Sigmoid colon (tissue), 7 donors: ENCODE measurements around the gene AFF2. TPM values are rescaled to one million over a fixed set of nuclear protein-coding genes. Genes with fewer than 3 reads are reported as not detected.

Experiments used
- DNase-seq: peaks from one replicate; pipeline ENCODE4 v3.0.0-alpha.2; 2019
- H3K27ac ChIP-seq, 4 donors: fragments of 200-600 bp; sonication (generic); one replicate each; pipeline ENCODE4 v1.5.1; 2016 to 2019; ENCODE audit warnings: mild to moderate bottlenecking in 1 of 4
- H3K27me3 ChIP-seq, 3 donors: fragments of 200-600 bp; sonication (generic); one replicate each; pipeline ENCODE4 v1.5.1; 2019; ENCODE audit warnings: mild to moderate bottlenecking in 1 of 3
- H3K36me3 ChIP-seq, 4 donors: fragments of 200-600 bp; sonication (generic); one replicate each; pipeline ENCODE4 v1.5.1; 2016 to 2019
- H3K4me1 ChIP-seq, 4 donors: fragments of 200-600 bp; sonication (generic); one replicate each; pipeline ENCODE4 v1.5.1; 2017 to 2019
- H3K4me3 ChIP-seq, 4 donors: fragments of 200-600 bp; sonication (generic); one replicate each; pipeline ENCODE4 v1.5.1; 2017 to 2019; ENCODE audit warnings: mild to moderate bottlenecking in 2 of 4, moderate library complexity in 1 of 4
- H3K9me3 ChIP-seq, 4 donors: fragments of 200-600 bp in 3 of 4; sonication (generic) in 3 of 4; one replicate each; pipeline versions ENCODE4 v1.5.1 to v1.6.1; 2013 to 2019
- CTCF ChIP-seq, 4 experiments: fragments of 450-650 bp in 3 of 4; fragments of 200-600 bp in 1 of 4; IDR thresholded peaks; one replicate each; pipeline ENCODE4 v1.5.1; 2016 to 2019; ENCODE audit warnings: antibody characterized with exemption in 4 of 4, mild to moderate bottlenecking in 3 of 4, moderate library complexity in 2 of 4
- EP300 ChIP-seq, 4 donors: sonication (generic); formaldehyde crosslinking; IDR thresholded peaks; one replicate each; pipeline ENCODE4 v1.6.1; 2017; ENCODE audit warnings: antibody characterized with exemption in 4 of 4
- POLR2A ChIP-seq, 2 donors: fragments of 450-650 bp; IDR thresholded peaks; one replicate each; pipeline ENCODE4 v1.6.1; 2016; ENCODE audit warnings: antibody characterized with exemption in 2 of 2, mild to moderate bottlenecking in 2 of 2, moderate library complexity in 2 of 2
- POLR2AphosphoS5 ChIP-seq, 4 donors: sonication (generic); formaldehyde crosslinking; IDR thresholded peaks; one replicate each; pipeline ENCODE4 v1.6.1; 2017; ENCODE audit warnings: antibody characterized with exemption in 4 of 4
- WGBS, 2 donors: extraction: QIAGEN DNeasy Blood & Tissue Kit; methylation state at CpG; one replicate each; pipeline ENCODE4 v1.1.7; 2013; 5-methylcytosine and 5-hydroxymethylcytosine counted together
- intact Hi-C: fragments of 100-400 bp; cut with DNase I; formaldehyde crosslinking; loops from one replicate; pipeline ENCODE4 v1.15.1; 2023
- polyA plus RNA-seq, 3 donors: library from polyadenylated mRNA; stranded (reverse); fragments of 200-250 nt; gene quantifications; one replicate each; pipeline ENCODE4 v1.2.3, GENCODE V29; 2013
- total RNA-seq, 4 donors: library from RNA; depleted of rRNA; stranded (reverse); fragments of >200 nt; gene quantifications; one replicate each; pipeline ENCODE4 v1.1.0, GENCODE V29; 2016
- donor health status: healthy with polysubstance abuse.
- donor health status: Bipolar disorder and iron deficiency.
- donor health status: healthy.

The AFF2 gene
- total and polyA plus RNA-seq, 7 donors = 0.27 to 1.7 (median 1.1) TPM; not detected in 2

- no peak overlapping the region for H3K4me3 ChIP-seq
- no peak for DNase-seq
- H3K27me3 ChIP-seq = no peaks in the 10 kb centered on the region
- H3K4me1 ChIP-seq = no peaks in the 10 kb centered on the region
- no peak for TF ChIP-seq POLR2A (IDR thresholded peaks at IDR 0.05)
- H3K27ac ChIP-seq = no peak overlapping the region
- 34 to 66% methylated on average over 4 of the region's 4 CpGs for WGBS, 2 donors
- intact Hi-C loops = no loop called here
- no peaks in the 10 kb centered on the region for H3K36me3 ChIP-seq
- H3K9me3 ChIP-seq = no peaks in the 10 kb centered on the region
Measured at GRCh38 chrX:148854306-148854705, 353.9 kb downstream of the AFF2 start.

- no peaks in the 10 kb centered on the region for H3K36me3 ChIP-seq
- no peaks in the 10 kb centered on the region for H3K4me1 ChIP-seq
- H3K9me3 ChIP-seq = no peaks in the 10 kb centered on the region
- H3K27me3 ChIP-seq = no peaks in the 10 kb centered on the region
- WGBS, 2 donors = 19 to 49% methylated on average over 1 of the region's 1 CpG
- H3K4me3 ChIP-seq = no peak overlapping the region
- intact Hi-C loops = no loop called here
- no peak for TF ChIP-seq POLR2A (IDR thresholded peaks at IDR 0.05)
- no peak overlapping the region for H3K27ac ChIP-seq
- no peak for DNase-seq
Measured at GRCh38 chrX:148856505-148856904, 356.1 kb downstream of the AFF2 start.

- no peaks in the 10 kb centered on the region for H3K27me3 ChIP-seq
- intact Hi-C loops = no loop called here
- H3K27ac ChIP-seq = no peak overlapping the region
- no peaks in the 10 kb centered on the region for H3K4me1 ChIP-seq
- TF ChIP-seq EP300 (IDR thresholded peaks at IDR 0.05) = no peak
- no peak for TF ChIP-seq POLR2A (IDR thresholded peaks at IDR 0.05)
- no peak for TF ChIP-seq POLR2AphosphoS5 (IDR thresholded peaks at IDR 0.05)
- no peak for TF ChIP-seq CTCF (IDR thresholded peaks at IDR 0.05)
- H3K36me3 ChIP-seq = no peaks in the 10 kb centered on the region
- 54 to 82% methylated on average over 9 of the region's 9 CpGs for WGBS, 2 donors
- no peaks in the 10 kb centered on the region for H3K9me3 ChIP-seq
- no peak overlapping the region for H3K4me3 ChIP-seq
- DNase-seq = no peak
Measured at GRCh38 chrX:148865277-148866210, 365.1 kb downstream of the AFF2 start.

- Histone ChIP-seq H3K27ac (no peak overlapping the region), H3K36me3 (no peaks in the 10 kb centered on the region), H3K4me3 (no peak overlapping the region), H3K4me1 (no peaks in the 10 kb centered on the region), H3K9me3 (no peaks in the 10 kb centered on the region), H3K27me3 (no peaks in the 10 kb centered on the region)
- intact Hi-C loops = no loop called here
- WGBS, 2 donors = 85 to 93% methylated on average over 2 of the region's 2 CpGs
- TF ChIP-seq POLR2AphosphoS5 (IDR thresholded peaks at IDR 0.05) = no peak
- no peak for TF ChIP-seq POLR2A (IDR thresholded peaks at IDR 0.05)
- TF ChIP-seq CTCF (IDR thresholded peaks at IDR 0.05) = no peak
- TF ChIP-seq EP300 (IDR thresholded peaks at IDR 0.05) = no peak
- DNase-seq = no peak
Measured at GRCh38 chrX:148867596-148867995, 367.2 kb downstream of the AFF2 start.

GRCh38 chrX:148871422-148872160, 371.2 kb downstream of the AFF2 start:
- DNase-seq = no peak
- TF ChIP-seq POLR2A (IDR thresholded peaks at IDR 0.05) (no peak), EP300 (IDR thresholded peaks at IDR 0.05) (no peak), POLR2AphosphoS5 (IDR thresholded peaks at IDR 0.05) (no peak), CTCF (IDR thresholded peaks at IDR 0.05) (no peak)
- Histone ChIP-seq H3K36me3 (no peaks in the 10 kb centered on the region), H3K4me3 (no peak overlapping the region), H3K27ac (no peak overlapping the region), H3K4me1 (no peaks in the 10 kb centered on the region), H3K27me3 (no peaks in the 10 kb centered on the region), H3K9me3 (no peaks in the 10 kb centered on the region)
- 68 to 78% methylated on average over 7 of the region's 7 CpGs for WGBS, 2 donors
- intact Hi-C loops = no loop called here
